Astrocyte of the spinal cord (primary cell): ENCODE results near the gene SGO1.

Experiments
- DNase-seq: peaks from one replicate; pipeline ENCODE4 v3.0.0; 2011; ENCODE audit warnings: low read depth, low spot score
- H3K4me3 ChIP-seq: 2 replicates; pipeline ENCODE4 v1.5.1; 2011; ENCODE audit warnings: low read depth, mild to moderate bottlenecking, low read length, moderate library complexity
- in situ Hi-C: cut with HindIII; loops from 2 replicates; pipeline ENCODE4 v1.10.0; 2017; ENCODE audit warnings: low sequenced_read_pairs
- TF ChIP-seq, protein P1 (sequence below): IDR thresholded peaks from 2 replicates; pipeline ENCODE4 v1.5.1; 2012; ENCODE audit warnings: low read depth, mild to moderate bottlenecking, low read length, inconsistent platforms

Gene SGO1

DNA sequence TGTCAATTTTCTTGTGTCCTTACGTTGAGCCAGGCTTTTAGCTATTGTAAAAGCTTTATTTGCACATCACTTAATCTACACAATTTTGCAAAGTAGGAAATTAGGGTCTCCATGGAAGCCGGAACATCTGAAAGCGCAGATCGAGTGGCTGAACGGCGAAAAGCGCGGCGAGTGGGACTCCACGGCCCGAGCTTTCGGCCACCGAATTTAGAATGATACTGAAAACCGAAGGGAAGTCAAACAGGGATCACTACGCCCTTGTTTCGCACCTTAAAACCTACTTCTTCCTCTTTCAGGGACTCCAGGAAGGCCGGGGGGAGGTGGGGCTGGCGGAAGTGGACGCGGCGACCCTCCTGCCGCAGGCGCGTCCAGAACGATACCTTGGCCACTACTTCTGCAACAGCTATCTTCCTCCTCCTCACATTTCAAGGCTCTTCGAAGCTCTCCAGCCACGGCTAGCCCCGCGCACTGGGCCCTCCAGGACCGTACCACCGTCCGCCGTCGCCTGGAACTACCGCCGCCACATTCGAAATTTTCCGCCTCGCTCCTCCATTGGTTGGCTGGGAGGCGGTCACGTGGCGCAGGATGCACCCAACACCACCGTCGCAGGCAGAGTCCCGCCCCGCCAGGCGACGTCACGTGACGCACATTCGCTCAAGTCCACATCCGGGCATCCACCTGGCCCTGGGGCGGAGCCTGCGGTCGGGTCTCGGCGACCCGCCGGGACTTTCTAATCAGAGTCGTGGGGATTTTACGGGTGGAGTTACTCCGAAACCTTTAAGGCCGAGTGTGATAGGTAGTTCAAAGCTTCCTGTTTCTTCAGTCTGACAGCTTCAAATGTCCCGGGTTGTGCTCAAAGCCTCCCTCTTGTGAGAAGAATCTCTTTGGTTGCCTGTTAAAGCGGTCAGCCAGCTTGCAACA is at the start of gene SGO1:
SGO1 (minus strand) TSS at position 528 of the 921 bp plus-strand sequence. CDS start 2,179 bp downstream, outside the sequence.
- peak; percentile 98 for DNase-seq
- peak within 1 kb of the TSS; percentile 97 for H3K4me3 ChIP-seq
- in situ Hi-C loops: no loop called here
- TF ChIP-seq, protein P1, sequence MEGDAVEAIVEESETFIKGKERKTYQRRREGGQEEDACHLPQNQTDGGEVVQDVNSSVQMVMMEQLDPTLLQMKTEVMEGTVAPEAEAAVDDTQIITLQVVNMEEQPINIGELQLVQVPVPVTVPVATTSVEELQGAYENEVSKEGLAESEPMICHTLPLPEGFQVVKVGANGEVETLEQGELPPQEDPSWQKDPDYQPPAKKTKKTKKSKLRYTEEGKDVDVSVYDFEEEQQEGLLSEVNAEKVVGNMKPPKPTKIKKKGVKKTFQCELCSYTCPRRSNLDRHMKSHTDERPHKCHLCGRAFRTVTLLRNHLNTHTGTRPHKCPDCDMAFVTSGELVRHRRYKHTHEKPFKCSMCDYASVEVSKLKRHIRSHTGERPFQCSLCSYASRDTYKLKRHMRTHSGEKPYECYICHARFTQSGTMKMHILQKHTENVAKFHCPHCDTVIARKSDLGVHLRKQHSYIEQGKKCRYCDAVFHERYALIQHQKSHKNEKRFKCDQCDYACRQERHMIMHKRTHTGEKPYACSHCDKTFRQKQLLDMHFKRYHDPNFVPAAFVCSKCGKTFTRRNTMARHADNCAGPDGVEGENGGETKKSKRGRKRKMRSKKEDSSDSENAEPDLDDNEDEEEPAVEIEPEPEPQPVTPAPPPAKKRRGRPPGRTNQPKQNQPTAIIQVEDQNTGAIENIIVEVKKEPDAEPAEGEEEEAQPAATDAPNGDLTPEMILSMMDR: no peak

DNA sequence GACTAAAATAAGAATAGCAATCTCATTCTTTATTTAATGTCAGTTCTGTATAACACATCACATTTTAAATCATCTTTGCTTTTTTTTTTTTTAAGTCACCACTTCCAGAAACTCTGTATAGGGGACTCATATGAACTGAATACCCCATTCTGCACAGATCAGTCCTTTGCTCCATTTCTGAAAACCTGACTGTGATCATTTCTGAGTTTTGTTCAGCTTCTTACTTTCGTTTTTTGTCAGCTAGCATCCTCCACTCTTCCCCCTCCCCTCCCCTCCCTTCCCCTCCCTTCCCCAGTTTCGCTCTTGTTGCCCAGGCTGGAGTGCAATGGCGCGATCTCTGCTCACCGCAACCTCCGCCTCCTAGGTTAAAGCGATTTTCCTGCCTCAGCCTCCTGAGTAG is 49.8 kb upstream of the SGO1 start:
- TF ChIP-seq, protein P1: no peak
- no peak overlapping the region for H3K4me3 ChIP-seq
- in situ Hi-C loops: no loop called here
- DNase-seq: no peak

DNA sequence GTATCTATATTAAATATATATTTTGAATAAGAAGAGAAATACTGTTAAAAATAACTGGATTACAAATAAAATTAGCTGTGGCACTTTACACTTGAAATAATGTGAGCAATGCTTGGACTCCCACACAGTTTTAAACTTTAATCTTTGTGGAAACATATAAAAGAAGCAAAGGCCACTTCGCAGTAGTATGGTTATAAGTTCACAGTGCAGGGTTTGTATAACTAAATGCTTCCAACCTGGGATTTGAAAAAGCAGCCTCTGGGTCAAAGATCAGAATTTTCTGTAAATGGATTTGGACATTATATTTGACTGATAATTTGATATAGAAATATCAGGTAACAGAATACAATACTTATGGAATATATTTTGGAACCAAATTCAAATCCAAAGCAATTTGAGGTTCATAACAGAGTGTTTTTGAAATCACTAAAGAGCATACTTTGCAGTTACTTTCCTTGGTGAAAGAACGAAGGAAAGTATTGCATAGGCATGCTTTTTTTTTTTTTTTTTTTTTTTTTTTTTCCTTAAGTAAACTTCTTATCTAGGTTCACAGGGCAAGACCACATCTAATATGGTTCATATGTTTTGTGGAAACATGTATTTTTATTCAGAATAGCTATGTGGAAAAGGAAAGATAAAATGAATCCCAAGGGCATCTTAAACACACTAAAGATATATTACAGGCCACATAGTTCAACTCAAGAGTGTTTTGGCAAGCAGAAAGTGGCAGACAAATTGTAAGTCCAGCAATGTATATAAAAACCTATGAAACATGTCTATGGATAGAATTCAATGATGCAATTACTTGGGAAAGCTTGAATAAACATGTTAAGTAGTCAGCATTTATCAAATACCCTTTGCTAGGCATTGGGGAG is 47.1 kb upstream of the SGO1 start:
- H3K4me3 ChIP-seq: no peak overlapping the region
- in situ Hi-C loops: no loop called here
- no peak for DNase-seq
- TF ChIP-seq, protein P1: no peak

DNA sequence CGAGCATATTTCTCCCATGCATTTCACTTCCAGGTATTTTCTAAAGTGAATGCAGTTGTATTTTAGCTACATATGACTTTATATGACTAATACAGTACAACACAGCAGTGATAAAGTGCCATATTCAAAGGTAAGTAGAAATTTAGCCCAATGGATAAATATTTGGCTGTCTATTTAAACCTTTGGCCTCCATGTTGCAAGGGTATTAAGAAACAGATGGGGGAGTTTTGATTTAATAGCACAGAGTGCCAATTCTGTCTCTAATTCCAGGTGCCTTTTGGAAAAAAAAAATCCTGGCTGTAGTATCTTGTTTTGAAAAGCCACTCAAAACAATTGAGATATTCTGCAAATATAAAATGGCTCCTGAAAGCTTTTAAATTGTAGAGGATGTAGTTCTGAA is 44.9 kb upstream of the SGO1 start:
- DNase-seq: no peak
- TF ChIP-seq, protein P1: no peak
- no peak overlapping the region for H3K4me3 ChIP-seq
- in situ Hi-C loops: no loop called here

DNA sequence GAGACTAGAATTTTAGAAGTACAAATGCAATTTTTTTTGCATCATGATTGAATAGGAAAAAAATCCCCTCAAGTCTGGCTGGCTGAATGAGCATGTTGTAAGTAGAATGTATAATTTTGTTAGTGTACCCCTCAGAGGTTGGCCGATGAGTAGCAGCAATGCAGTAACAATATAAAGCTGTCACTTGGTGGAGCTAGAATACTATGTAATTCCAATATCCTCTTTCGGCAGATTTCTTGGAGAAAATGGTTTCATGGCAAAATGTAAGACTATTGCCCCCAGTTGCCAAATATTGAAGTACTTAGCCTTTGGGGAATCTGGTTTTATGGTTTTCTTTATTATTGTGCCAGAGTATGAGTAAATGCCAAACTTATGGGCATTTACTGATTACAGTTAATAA is 39.8 kb upstream of the SGO1 start:
- peak; percentile 59 for DNase-seq
- in situ Hi-C loops: no loop called here
- TF ChIP-seq, protein P1: peak; percentile 40
- no peak overlapping the region for H3K4me3 ChIP-seq

DNA sequence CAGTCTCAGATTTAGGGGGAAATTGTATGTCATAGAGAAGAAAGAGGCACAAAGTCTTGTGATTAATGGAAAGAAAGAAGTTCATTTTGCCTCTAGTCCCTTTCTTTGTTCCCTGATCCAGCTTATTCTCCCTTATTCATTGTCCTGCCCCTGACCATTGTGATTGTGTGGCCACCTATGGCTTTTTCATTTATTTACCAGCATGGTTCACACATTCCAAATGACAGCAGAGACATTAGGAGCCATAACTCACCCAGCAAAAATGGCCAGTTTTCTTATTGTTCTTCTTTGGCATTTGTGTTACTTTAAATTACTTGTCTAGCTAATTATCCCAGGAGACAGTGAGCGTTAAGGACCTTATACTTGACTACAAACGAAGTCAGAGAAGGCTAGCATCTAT is 36.3 kb upstream of the SGO1 start:
- no peak overlapping the region for H3K4me3 ChIP-seq
- in situ Hi-C loops: no loop called here
- TF ChIP-seq, protein P1: no peak
- no peak for DNase-seq
